Mucosa of stomach (tissue), 1 donor: Measurements from ENCODE around the gene TMEM80.

Experiments
- H3K27me3 ChIP-seq: one replicate; pipeline ENCODE4 v1.7.0; 2013; ENCODE audit warnings: mild to moderate bottlenecking, low read length; ENCODE audit not compliant: control insufficient read depth, insufficient read depth
- H3K36me3 ChIP-seq: one replicate; pipeline ENCODE4 v1.7.0; 2013; ENCODE audit warnings: low read length; ENCODE audit not compliant: control insufficient read depth, insufficient read depth
- H3K4me1 ChIP-seq: one replicate; pipeline ENCODE4 v1.7.0; 2013; ENCODE audit warnings: mild to moderate bottlenecking, low read length; ENCODE audit not compliant: control insufficient read depth, insufficient read depth
- H3K4me3 ChIP-seq: one replicate; pipeline ENCODE4 v1.7.0; 2013; ENCODE audit warnings: low read length
- H3K9ac ChIP-seq: one replicate; pipeline ENCODE4 v1.7.0; 2013; ENCODE audit warnings: mild to moderate bottlenecking, low read length, moderate library complexity
- H3K9me3 ChIP-seq: one replicate; pipeline ENCODE4 v1.7.0; 2013; ENCODE audit warnings: mild to moderate bottlenecking, low read length, moderate library complexity; ENCODE audit not compliant: control insufficient read depth
- donor health status: Pancreatic carcinoma.

The TMEM80 gene

GRCh38 chr11:694563-695287, 891 bp upstream of the TMEM80 start, which contains the start of gene DEAF1:
TSS of gene DEAF1 (minus strand) at chr11:695222. CDS start at chr11:695047, 175 bp downstream.
- H3K4me1 ChIP-seq: peaks cover 17% of the 10 kb centered on the region
- peak within 1 kb of the TSS; percentile 71 for H3K9ac ChIP-seq
- H3K9me3 ChIP-seq: no peaks in the 10 kb centered on the region
- peak within 1 kb of the TSS; percentile 60 for H3K4me3 ChIP-seq
- no peaks in the 10 kb centered on the region for H3K27me3 ChIP-seq
- H3K36me3 ChIP-seq: no peaks in the 10 kb centered on the region

- Histone ChIP-seq H3K36me3 (no peaks in the 10 kb centered on the region), H3K9me3 (no peaks in the 10 kb centered on the region), H3K9ac (peak overlapping the region; percentile 71), H3K27me3 (no peaks in the 10 kb centered on the region), H3K4me3 (peak overlapping the region; percentile 10), H3K4me1 (peaks cover 17% of the 10 kb centered on the region)
Measured at GRCh38 chr11:695288-695537, 403 bp upstream of the TMEM80 start.

DNA sequence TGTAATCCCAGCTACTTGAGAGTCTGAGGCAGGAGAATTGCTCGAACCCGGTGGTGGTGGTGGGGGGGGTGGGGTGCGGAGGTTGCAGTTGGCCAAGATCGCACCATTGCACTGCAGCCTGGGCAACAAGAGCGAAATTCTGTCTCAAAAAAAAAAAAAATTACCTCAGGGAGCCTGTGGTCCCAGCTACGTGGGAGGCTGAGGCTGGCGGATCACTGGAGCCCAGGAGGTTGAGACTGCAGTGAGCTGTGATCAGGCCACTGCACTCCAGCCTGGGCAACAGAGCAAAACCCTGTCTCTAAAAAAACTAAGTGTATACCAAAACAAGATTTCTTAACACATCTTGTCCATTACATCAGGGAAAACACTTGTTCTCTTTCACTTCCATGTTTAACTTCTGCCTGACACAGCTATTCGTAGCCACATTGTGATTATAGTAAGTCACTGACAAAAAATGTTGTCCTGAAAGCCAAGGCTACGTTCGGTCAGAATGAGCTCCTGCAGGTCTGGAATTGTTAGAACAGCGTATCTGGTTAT, 1.4 kb downstream of the TMEM80 start:
- no peak overlapping the region for H3K4me3 ChIP-seq
- no peaks in the 10 kb centered on the region for H3K9me3 ChIP-seq
- H3K4me1 ChIP-seq: peaks cover 21% of the 10 kb centered on the region
- no peaks in the 10 kb centered on the region for H3K36me3 ChIP-seq
- peak overlapping the region; percentile 10 for H3K9ac ChIP-seq
- no peaks in the 10 kb centered on the region for H3K27me3 ChIP-seq

DNA sequence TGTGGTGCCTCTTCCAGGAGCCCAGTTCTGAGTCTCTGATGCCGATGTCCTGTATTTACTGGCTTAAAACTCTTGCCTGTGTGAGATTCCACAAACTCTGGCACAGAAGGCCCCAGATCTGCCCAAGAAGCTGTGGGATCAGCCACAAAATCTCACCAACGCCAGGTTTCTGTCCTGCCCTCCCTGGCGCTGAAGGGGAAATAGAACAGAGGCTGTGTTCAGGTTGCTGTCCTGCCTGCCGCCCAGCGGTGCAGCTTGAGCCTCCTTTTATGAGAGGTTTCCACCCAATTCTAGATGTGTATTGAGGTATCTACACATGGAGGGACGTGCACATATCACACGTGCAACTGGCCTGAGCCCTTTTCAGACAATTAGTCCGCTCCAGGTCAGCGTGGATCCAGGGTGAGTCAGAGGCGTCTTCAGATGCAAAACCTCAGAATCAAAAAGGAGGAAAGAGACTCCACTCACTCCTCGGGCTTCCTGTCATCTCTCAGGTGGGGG, 2.2 kb downstream of the TMEM80 start:
- no peaks in the 10 kb centered on the region for H3K27me3 ChIP-seq
- H3K9ac ChIP-seq: no peak overlapping the region
- H3K4me3 ChIP-seq: no peak overlapping the region
- H3K9me3 ChIP-seq: no peaks in the 10 kb centered on the region
- peaks cover 29% of the 10 kb centered on the region for H3K4me1 ChIP-seq
- no peaks in the 10 kb centered on the region for H3K36me3 ChIP-seq

DNA sequence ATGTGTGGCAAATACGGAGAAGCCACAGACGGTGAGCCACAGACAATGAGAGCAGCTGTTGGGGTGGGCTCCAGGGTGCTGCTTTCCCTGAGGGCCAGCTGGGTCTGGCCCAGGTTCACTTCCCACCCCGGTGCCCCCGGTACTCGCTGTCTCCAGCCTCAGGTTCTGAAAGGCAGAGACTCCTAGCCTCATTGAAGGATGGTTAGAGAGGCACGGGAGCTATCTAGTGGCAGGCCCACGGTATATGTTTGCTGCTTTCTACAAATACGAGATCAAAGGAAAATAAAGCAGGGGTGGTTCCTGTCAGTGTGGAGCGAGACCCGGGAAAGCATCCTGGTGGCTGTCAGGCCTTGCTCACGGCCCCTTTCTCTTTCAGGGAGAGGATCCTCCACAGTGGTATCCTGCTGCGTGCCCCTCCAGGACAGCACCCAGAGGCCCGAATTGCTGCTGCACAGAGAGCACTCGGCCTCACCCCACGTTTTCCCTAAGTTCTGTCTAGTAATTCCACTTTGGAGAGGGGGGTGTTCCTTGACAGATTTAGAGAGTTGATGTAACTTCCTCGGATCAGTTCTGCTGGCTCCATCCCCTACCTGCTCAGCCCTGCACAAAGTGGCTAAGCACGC, 3.0 kb downstream of the TMEM80 start:
- H3K36me3 ChIP-seq: no peaks in the 10 kb centered on the region
- H3K4me1 ChIP-seq: peaks cover 32% of the 10 kb centered on the region
- no peak overlapping the region for H3K9ac ChIP-seq
- no peaks in the 10 kb centered on the region for H3K9me3 ChIP-seq
- no peak overlapping the region for H3K4me3 ChIP-seq
- H3K27me3 ChIP-seq: no peaks in the 10 kb centered on the region

DNA sequence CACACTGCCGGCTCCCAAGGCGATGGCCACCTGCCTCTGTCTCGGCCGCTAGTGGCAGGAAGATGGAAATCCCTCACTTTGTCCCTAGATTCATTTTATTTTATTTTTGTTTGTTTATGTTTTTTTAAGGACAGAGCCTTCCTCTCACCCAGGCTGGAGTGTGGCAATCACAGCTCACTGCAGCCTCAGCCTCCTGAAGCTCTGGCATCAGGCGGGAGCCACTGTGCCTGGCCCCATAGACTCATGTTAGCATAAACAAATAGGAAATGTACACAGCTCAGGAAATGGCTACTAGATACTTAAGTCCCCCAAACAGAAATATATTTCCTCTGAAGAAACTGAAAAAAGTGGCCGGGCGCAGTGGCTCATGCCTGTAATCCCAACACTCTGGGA, 3.5 kb downstream of the TMEM80 start:
- peaks cover 32% of the 10 kb centered on the region for H3K4me1 ChIP-seq
- H3K4me3 ChIP-seq: no peak overlapping the region
- H3K27me3 ChIP-seq: no peaks in the 10 kb centered on the region
- no peaks in the 10 kb centered on the region for H3K9me3 ChIP-seq
- no peaks in the 10 kb centered on the region for H3K36me3 ChIP-seq
- no peak overlapping the region for H3K9ac ChIP-seq

GRCh38 chr11:699753-700152, 4.1 kb downstream of the TMEM80 start:
- H3K36me3 ChIP-seq: no peaks in the 10 kb centered on the region
- peaks cover 37% of the 10 kb centered on the region for H3K4me1 ChIP-seq
- no peak overlapping the region for H3K4me3 ChIP-seq
- no peaks in the 10 kb centered on the region for H3K27me3 ChIP-seq
- H3K9me3 ChIP-seq: no peaks in the 10 kb centered on the region
- H3K9ac ChIP-seq: no peak overlapping the region

DNA sequence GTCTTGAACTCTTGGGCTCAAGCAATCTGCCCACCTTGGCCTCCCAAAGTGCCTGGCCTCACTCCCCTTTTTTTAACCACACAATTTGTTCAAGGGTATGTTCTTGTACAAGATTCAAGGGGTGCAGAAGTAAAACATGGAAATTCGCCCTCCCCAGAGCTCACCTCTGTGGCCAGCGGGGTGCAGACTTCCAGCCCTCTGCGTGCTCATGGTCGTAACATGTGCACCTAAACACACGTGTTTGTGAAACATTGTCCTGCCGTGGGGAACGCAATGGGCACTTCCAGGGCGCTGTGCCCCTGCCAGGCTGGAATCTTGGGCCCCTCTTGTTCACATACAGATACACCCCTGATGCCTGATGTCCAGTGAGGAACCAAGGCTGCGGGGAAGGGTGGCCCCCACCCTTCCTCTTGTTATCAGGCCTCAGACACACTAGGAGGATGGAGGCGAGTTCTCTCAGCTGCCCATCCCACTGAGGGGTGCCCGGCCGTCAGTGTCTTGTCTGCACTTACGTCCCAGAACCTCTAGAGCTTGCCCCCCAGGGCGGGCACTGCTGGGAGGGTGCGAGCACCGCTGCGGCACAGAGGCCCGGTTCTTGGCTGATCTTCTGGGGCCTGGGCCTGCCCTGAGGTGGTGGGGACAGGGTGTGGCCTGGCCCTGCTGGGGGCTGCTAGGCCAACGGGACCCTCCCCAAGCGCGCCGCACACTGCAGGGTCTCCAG, 6.3 kb downstream of the TMEM80 start:
- H3K4me1 ChIP-seq: peaks cover 32% of the 10 kb centered on the region
- H3K36me3 ChIP-seq: no peaks in the 10 kb centered on the region
- no peaks in the 10 kb centered on the region for H3K9me3 ChIP-seq
- no peak overlapping the region for H3K9ac ChIP-seq
- H3K27me3 ChIP-seq: no peaks in the 10 kb centered on the region
- H3K4me3 ChIP-seq: no peak overlapping the region

DNA sequence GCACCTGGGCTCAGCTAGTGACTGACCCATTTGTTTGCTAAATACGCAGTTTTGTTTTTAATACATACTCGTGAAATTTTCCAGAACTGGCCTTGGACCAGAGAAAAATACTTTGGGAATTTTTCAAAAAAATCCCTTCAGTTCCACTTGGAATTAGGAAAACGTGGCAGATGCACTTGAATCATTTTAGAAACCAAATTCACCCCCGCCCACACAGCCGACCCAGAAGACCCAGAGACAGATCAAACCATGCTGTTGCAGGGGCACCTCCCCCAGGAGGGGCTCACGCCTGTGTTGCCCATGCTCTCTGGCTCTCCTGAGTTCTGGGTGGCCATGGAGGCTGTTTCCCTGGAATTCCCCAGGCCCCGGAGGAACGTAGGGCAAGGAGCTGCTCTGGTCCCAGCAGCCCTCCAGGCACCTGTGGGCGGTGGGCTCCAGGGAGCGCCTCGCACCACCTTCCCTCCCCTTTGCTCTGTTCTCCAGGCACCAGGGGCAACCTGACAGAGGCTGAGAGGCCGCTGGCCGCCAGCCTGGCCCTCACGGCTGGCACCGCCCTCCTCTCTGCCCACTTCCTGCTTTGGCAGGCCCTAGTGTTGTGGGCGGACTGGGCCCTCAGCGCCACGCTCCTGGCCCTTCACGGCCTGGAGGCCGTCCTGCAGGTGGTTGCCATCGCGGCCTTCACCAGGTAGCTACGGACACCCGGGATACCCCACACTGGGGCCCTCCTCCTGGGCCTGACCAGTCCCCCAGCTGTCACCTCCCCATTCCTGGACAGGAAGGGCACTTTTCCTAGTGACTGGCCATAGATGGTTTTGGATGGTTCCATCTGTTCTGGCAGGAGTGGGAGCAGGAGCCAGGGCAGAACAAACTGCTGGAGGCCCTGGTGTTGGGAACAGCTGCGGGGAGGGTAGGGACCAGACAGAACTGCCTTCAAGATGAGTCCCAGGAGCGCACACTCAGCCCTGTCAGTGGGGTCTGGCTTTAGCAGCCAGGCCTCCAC, 7.1 kb downstream of the TMEM80 start:
- Histone ChIP-seq H3K9me3 (no peaks in the 10 kb centered on the region), H3K4me3 (no peak overlapping the region), H3K27me3 (peaks cover 6% of the 10 kb centered on the region), H3K4me1 (peaks cover 40% of the 10 kb centered on the region), H3K36me3 (no peaks in the 10 kb centered on the region), H3K9ac (peak overlapping the region; percentile 61)

- Histone ChIP-seq H3K9me3 (no peaks in the 10 kb centered on the region), H3K27me3 (peaks cover 10% of the 10 kb centered on the region), H3K4me1 (peaks cover 48% of the 10 kb centered on the region), H3K9ac (peak overlapping the region; percentile 61), H3K36me3 (no peaks in the 10 kb centered on the region), H3K4me3 (no peak overlapping the region)
Measured at GRCh38 chr11:703506-703905, 7.9 kb downstream of the TMEM80 start.

DNA sequence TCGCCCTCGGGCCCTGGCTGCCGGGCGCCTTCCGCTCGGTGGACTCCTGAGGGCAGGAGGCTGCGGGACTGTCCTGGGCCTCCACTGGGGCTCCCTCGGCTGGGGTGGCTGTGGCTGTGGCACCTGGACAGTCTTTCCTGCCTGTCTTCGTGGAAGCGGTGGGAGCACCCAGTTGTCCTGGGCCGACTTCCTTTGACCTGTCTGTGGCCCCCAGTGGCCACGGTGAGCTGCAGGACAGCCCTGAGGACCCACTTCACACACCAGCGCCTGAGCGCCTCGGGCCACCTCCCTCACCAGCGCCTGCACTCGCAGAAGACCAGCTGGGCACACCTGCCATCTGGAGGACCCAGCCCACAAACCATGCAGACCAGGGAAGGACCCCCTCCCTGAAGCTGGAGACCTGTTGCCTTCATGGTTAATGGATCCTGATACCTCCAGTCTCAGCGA, 8.6 kb downstream of the TMEM80 start:
- peaks cover 10% of the 10 kb centered on the region for H3K27me3 ChIP-seq
- H3K9ac ChIP-seq: peak overlapping the region; percentile 49
- peaks cover 49% of the 10 kb centered on the region for H3K4me1 ChIP-seq
- H3K4me3 ChIP-seq: no peak overlapping the region
- no peaks in the 10 kb centered on the region for H3K9me3 ChIP-seq
- no peaks in the 10 kb centered on the region for H3K36me3 ChIP-seq
